Thyroid gland (tissue), 4 donors: Measurements from ENCODE around the gene CYFIP2.

ENCODE experiments used
- CTCF ChIP-seq, 6 experiments: fragments of 200-600 bp in 3 of 6; fragments of 450-650 bp in 3 of 6; sonication (generic) in 3 of 6; IDR thresholded peaks; one replicate each; pipeline ENCODE4 v1.5.1; 2016 to 2019; ENCODE audit warnings: antibody characterized with exemption in 6 of 6, mild to moderate bottlenecking in 2 of 6, inconsistent platforms in 1 of 6, moderate library complexity in 1 of 6
- POLR2A ChIP-seq, 2 donors: fragments of 450-650 bp; IDR thresholded peaks; one replicate each; pipeline ENCODE4 v1.6.1; 2017; ENCODE audit warnings: antibody characterized with exemption in 2 of 2, mild to moderate bottlenecking in 2 of 2, moderate library complexity in 1 of 2

GRCh38 chr5:157247267-157247666, 18.7 kb upstream of the CYFIP2 start:
- TF ChIP-seq CTCF (IDR thresholded peaks at IDR 0.05) (no peak), POLR2A (IDR thresholded peaks at IDR 0.05) (no peak)
